SK-N-SH treated with all-trans-retinoic acid at 6 μM for 48 hours (cell line): ENCODE measurements around the gene MICOS13.

Experiments
- ATAC-seq: fragments of 200-7000 bp; cut with Tn5 transposase; 3 replicates; pipeline ENCODE4 v1.9.1; 2020; ENCODE audit warnings: mild to moderate bottlenecking, moderate library complexity
- BACH2 ChIP-seq: fragments of 250-450 bp; sonication (Bioruptor Pico); IDR thresholded peaks from 2 replicates; pipeline ENCODE4 v1.9.0; 2021; ENCODE audit warnings: mild to moderate bottlenecking, borderline replicate concordance
- CREB5 ChIP-seq: fragments of 250-450 bp; sonication (Bioruptor Pico); IDR thresholded peaks from 2 replicates; pipeline ENCODE4 v1.5.1; 2020; ENCODE audit warnings: low read depth, mild to moderate bottlenecking, moderate library complexity
- CSDC2 ChIP-seq: fragments of 250-450 bp; sonication (Bioruptor Pico); IDR thresholded peaks from 2 replicates; pipeline ENCODE4 v1.5.0; 2020; ENCODE audit warnings: mild to moderate bottlenecking, moderate library complexity
- GLIS3 ChIP-seq: fragments of 250-450 bp; sonication (Bioruptor Pico); IDR thresholded peaks from 2 replicates; pipeline ENCODE4 v1.5.0; 2020; ENCODE audit warnings: mild to moderate bottlenecking, moderate library complexity
- OSR1 ChIP-seq: fragments of 250-450 bp; sonication (Bioruptor Pico); IDR thresholded peaks from 2 replicates; pipeline ENCODE4 v1.8.0; 2022; ENCODE audit warnings: moderate library complexity, mild to moderate bottlenecking, inconsistent platforms
- POU6F1 ChIP-seq: fragments of 250-450 bp; sonication (Bioruptor Pico); IDR thresholded peaks from 2 replicates; pipeline ENCODE4 v1.8.0; 2021; ENCODE audit warnings: low read depth, mild to moderate bottlenecking, moderate library complexity, borderline replicate concordance
- PPARA ChIP-seq: fragments of 250-450 bp; sonication (Bioruptor Pico); IDR thresholded peaks from 2 replicates; pipeline ENCODE4 v1.5.0; 2020; ENCODE audit warnings: mild to moderate bottlenecking, borderline replicate concordance
- SNAI2 ChIP-seq: fragments of 250-450 bp; sonication (Bioruptor Pico); IDR thresholded peaks from 2 replicates; pipeline ENCODE4 v1.5.0; 2020; ENCODE audit warnings: mild to moderate bottlenecking, moderate library complexity
- ZFP3 ChIP-seq: fragments of 250-450 bp; sonication (Bioruptor Pico); IDR thresholded peaks from 2 replicates; pipeline ENCODE4 v1.5.0; 2020; ENCODE audit warnings: mild to moderate bottlenecking, moderate library complexity
- ZNF8 ChIP-seq: fragments of 450-650 bp; formaldehyde crosslinking; IDR thresholded peaks from 2 replicates; pipeline ENCODE4 v1.5.0; 2020; ENCODE audit warnings: mild to moderate bottlenecking, moderate library complexity
- TF ChIP-seq, protein P1 (sequence below): fragments of 250-450 bp; sonication (Bioruptor Pico); IDR thresholded peaks from 2 replicates; pipeline ENCODE4 v1.8.0; 2020; ENCODE audit warnings: mild to moderate bottlenecking, moderate library complexity, borderline replicate concordance

Gene MICOS13

GRCh38 chr19:5698635-5699422, 18.5 kb upstream of the MICOS13 start:
- ATAC-seq: no peak
- TF ChIP-seq BACH2 (CRISPR knock-in tag): no peak
- no peak for TF ChIP-seq CREB5 (CRISPR knock-in tag)
- no peak for TF ChIP-seq ZFP3
- no peak for TF ChIP-seq CSDC2 (CRISPR knock-in tag)
- TF ChIP-seq, protein P1, sequence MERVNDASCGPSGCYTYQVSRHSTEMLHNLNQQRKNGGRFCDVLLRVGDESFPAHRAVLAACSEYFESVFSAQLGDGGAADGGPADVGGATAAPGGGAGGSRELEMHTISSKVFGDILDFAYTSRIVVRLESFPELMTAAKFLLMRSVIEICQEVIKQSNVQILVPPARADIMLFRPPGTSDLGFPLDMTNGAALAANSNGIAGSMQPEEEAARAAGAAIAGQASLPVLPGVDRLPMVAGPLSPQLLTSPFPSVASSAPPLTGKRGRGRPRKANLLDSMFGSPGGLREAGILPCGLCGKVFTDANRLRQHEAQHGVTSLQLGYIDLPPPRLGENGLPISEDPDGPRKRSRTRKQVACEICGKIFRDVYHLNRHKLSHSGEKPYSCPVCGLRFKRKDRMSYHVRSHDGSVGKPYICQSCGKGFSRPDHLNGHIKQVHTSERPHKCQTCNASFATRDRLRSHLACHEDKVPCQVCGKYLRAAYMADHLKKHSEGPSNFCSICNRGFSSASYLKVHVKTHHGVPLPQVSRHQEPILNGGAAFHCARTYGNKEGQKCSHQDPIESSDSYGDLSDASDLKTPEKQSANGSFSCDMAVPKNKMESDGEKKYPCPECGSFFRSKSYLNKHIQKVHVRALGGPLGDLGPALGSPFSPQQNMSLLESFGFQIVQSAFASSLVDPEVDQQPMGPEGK (CRISPR knock-in tag): no peak
- no peak for TF ChIP-seq ZNF8 (CRISPR knock-in tag)
- no peak for TF ChIP-seq PPARA
- TF ChIP-seq POU6F1 (CRISPR knock-in tag): no peak
- TF ChIP-seq, all 23 proteins: peak for 0

- TF ChIP-seq, protein P1 (CRISPR knock-in tag): 0 out of 2 replicates have a peak, but pooled peaks have one; percentile 0
- TF ChIP-seq CREB5 (CRISPR knock-in tag): no peak
- ATAC-seq: peak; percentile 7
These were observed 17.7 kb upstream of the MICOS13 start for GRCh38 chr19:5697890-5698634.

DNA sequence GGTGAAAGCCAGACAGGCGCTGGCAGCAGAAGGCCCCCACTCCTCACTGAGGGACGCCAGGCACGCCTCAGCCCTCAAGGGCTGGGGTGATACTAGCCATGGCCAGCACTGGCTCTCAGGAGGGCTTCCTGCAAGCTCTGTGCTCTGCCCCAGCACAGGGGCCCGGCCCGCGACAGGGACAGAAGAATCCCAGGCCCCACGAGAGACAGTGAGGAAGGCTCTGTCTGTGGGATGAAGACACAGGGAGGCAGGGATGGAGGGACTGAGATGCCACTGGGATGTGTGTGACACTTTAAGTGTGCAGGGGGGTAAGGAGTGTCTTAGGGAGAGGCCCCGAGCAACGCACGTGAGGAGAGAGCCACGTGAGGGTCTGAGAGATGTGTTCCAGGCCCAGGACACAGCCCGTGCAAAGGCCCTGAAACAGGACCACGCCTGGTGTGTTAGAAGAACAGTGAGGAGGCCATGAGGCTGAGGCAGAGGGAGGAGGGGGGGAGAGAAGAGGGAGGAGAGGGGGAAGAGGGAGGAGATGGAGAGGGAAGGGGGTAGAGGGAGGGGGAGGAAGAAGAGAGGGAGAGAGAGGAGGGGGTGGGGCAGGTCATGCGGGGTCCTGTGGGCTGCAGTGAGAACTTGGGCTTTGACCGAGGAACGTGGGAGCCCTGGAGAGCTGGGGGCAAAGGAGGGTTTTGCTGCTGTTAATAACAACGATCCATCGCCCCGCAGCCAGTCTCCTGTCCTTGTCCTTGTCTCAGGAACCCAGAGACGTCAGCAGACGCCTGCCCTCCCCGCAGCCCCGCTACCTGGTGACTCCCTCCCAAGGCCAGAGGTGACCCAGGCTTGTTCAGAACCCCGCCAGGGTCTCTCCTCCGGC, 16.9 kb upstream of the MICOS13 start:
- no peak for ATAC-seq
- TF ChIP-seq ZFP3: no peak
- TF ChIP-seq PPARA: no peak
- TF ChIP-seq OSR1 (CRISPR knock-in tag): no peak
- TF ChIP-seq GLIS3 (CRISPR knock-in tag): no peak; the same call in 1 of the 2 replicates
- no peak for TF ChIP-seq SNAI2 (CRISPR knock-in tag)
- TF ChIP-seq, protein P1 (CRISPR knock-in tag): 0 out of 2 replicates have a peak, but pooled peaks have one; percentile 25
- TF ChIP-seq, all 23 proteins: peak for 1
